Astrocyte (in vitro differentiated cells and primary cell): Measurements from ENCODE around the gene TOX3. TPM values are rescaled to one million over a fixed set of nuclear protein-coding genes. Genes with fewer than 3 reads are reported as not detected.

Source experiments
- DNase-seq: peaks from one replicate; pipeline ENCODE4 v3.0.0-alpha.2; 2010; ENCODE audit warnings: low read depth
- FAIRE-seq: peaks from 2 replicates; lab custom pipeline; 2011; peaks lifted over from hg19 to GRCh38; lab: Jason Lieb, UNC
- H2AFZ ChIP-seq: 2 replicates; pipeline ENCODE4 v1.6.0; 2012; ENCODE audit warnings: low read depth, low read length, inconsistent platforms
- H3K27ac ChIP-seq: 2 replicates; pipeline ENCODE4 v1.5.1; 2011; ENCODE audit warnings: low read depth, low read length, inconsistent platforms
- H3K27me3 ChIP-seq: 2 replicates; pipeline ENCODE4 v1.6.0; 2011; ENCODE audit warnings: low read length, inconsistent platforms; ENCODE audit not compliant: insufficient read depth
- H3K36me3 ChIP-seq: 2 replicates; pipeline ENCODE4 v1.5.1; 2011; ENCODE audit warnings: low read length, inconsistent platforms; ENCODE audit not compliant: insufficient read depth
- H3K4me1 ChIP-seq: 2 replicates; pipeline ENCODE4 v1.5.1; 2011; ENCODE audit warnings: low read length, inconsistent platforms; ENCODE audit not compliant: insufficient read depth
- H3K4me2 ChIP-seq: 2 replicates; pipeline ENCODE4 v1.6.0; 2012; ENCODE audit warnings: low read length, inconsistent platforms
- H3K4me3 ChIP-seq: 2 replicates; pipeline ENCODE4 v1.5.1; 2011; ENCODE audit warnings: low read depth, mild to moderate bottlenecking, low read length, inconsistent platforms; ENCODE audit not compliant: insufficient read depth
- H3K79me2 ChIP-seq: 2 replicates; pipeline ENCODE4 v1.6.0; 2012; ENCODE audit warnings: mild to moderate bottlenecking, low read length, inconsistent platforms; ENCODE audit not compliant: insufficient read depth
- H3K9ac ChIP-seq: 2 replicates; pipeline ENCODE4 v1.6.0; 2012; ENCODE audit warnings: mild to moderate bottlenecking, low read length, inconsistent platforms
- H3K9me3 ChIP-seq: 2 replicates; pipeline ENCODE4 v1.5.1; 2012; ENCODE audit warnings: low read depth, mild to moderate bottlenecking, low read length, inconsistent platforms; ENCODE audit not compliant: insufficient read depth
- H4K20me1 ChIP-seq: 2 replicates; pipeline ENCODE4 v1.6.0; 2012; ENCODE audit warnings: low read length, inconsistent platforms; ENCODE audit not compliant: insufficient read depth
- H3K27ac Mint-ChIP-seq: one replicate; pipeline ENCODE4 v1.8.0; 2021; ENCODE audit warnings: mild to moderate bottlenecking, mixed read lengths; ENCODE audit not compliant: unreplicated experiment
- H3K27me3 Mint-ChIP-seq: one replicate; pipeline ENCODE4 v1.8.0; 2021; ENCODE audit warnings: low read depth, mixed read lengths; ENCODE audit not compliant: unreplicated experiment
- H3K36me3 Mint-ChIP-seq: one replicate; pipeline ENCODE4 v1.8.0; 2021; ENCODE audit warnings: low read depth, mixed read lengths; ENCODE audit not compliant: unreplicated experiment
- H3K4me1 Mint-ChIP-seq: one replicate; pipeline ENCODE4 v1.8.0; 2021; ENCODE audit warnings: low read depth, mixed read lengths; ENCODE audit not compliant: unreplicated experiment
- H3K4me3 Mint-ChIP-seq: one replicate; pipeline ENCODE4 v1.8.0; 2021; ENCODE audit warnings: mild to moderate bottlenecking, moderate library complexity, mixed read lengths; ENCODE audit not compliant: unreplicated experiment
- H3K9me3 Mint-ChIP-seq: one replicate; pipeline ENCODE4 v1.8.0; 2021; ENCODE audit warnings: mild to moderate bottlenecking, mixed read lengths; ENCODE audit not compliant: unreplicated experiment
- CTCF ChIP-seq: IDR thresholded peaks from 2 replicates; pipeline ENCODE4 v1.5.1; 2011; ENCODE audit warnings: low read depth, mild to moderate bottlenecking, inconsistent platforms, low read length, moderate library complexity; ENCODE audit not compliant: insufficient read depth
- EZH2 ChIP-seq: IDR thresholded peaks from 2 replicates; pipeline ENCODE4 v1.6.1; 2012; ENCODE audit warnings: mild to moderate bottlenecking, low read length, inconsistent platforms; ENCODE audit not compliant: insufficient read depth
- total RNA-seq: library from RNA; stranded (reverse); gene quantifications from 2 replicates; pipeline ENCODE4 v1.2.1, GENCODE V29; 2021

TOX3 gene
- total RNA-seq, 1 donor from 2014 or later = 2.3 TPM

- Mint-ChIP-seq H3K4me1 (no peaks in the 10 kb centered on the region), H3K36me3 (no peaks in the 10 kb centered on the region), H3K9me3 (no peaks in the 10 kb centered on the region), H3K27ac (no peak overlapping the region), H3K27me3 (no peaks in the 10 kb centered on the region), H3K4me3 (no peak overlapping the region)
- Histone ChIP-seq H3K4me3 (no peak overlapping the region), H3K36me3 (no peaks in the 10 kb centered on the region), H3K4me1 (no peaks in the 10 kb centered on the region), H3K79me2 (no peaks in the 10 kb centered on the region), H3K27ac (no peak overlapping the region), H3K4me2 (no peak overlapping the region), H4K20me1 (no peaks in the 10 kb centered on the region), H2AFZ (no peak overlapping the region), H3K27me3 (no peaks in the 10 kb centered on the region), H3K9me3 (no peaks in the 10 kb centered on the region), H3K9ac (no peak overlapping the region)
- DNase-seq (no peak), FAIRE-seq (no peak)
- no peak for TF ChIP-seq EZH2
- no peak for TF ChIP-seq CTCF
Observed at GRCh38 chr16:52398021-52398420, 148.9 kb downstream of the TOX3 start.

GRCh38 chr16:52393448-52393847, 153.5 kb downstream of the TOX3 start:
- H3K9me3 Mint-ChIP-seq = no peaks in the 10 kb centered on the region
- Histone ChIP-seq H3K27ac (no peak overlapping the region), H3K79me2 (no peaks in the 10 kb centered on the region), H3K9me3 (no peaks in the 10 kb centered on the region), H4K20me1 (no peaks in the 10 kb centered on the region), H3K4me1 (no peaks in the 10 kb centered on the region), H3K4me2 (no peak overlapping the region), H2AFZ (no peak overlapping the region), H3K9ac (no peak overlapping the region), H3K27me3 (no peaks in the 10 kb centered on the region), H3K36me3 (no peaks in the 10 kb centered on the region), H3K4me3 (no peak overlapping the region)
- no peaks in the 10 kb centered on the region for H3K27me3 Mint-ChIP-seq
- FAIRE-seq (no peak), DNase-seq (no peak)
- H3K4me3 Mint-ChIP-seq = no peak overlapping the region
- no peaks in the 10 kb centered on the region for H3K36me3 Mint-ChIP-seq
- TF ChIP-seq CTCF = no peak
- H3K4me1 Mint-ChIP-seq = no peaks in the 10 kb centered on the region
- H3K27ac Mint-ChIP-seq = no peak overlapping the region

GRCh38 chr16:52389045-52389444, 157.9 kb downstream of the TOX3 start:
- peaks cover 2% of the 10 kb centered on the region for H3K4me1 Mint-ChIP-seq
- Histone ChIP-seq H3K4me2 (no peak overlapping the region), H2AFZ (no peak overlapping the region), H3K9me3 (no peaks in the 10 kb centered on the region), H3K27me3 (no peaks in the 10 kb centered on the region), H4K20me1 (no peaks in the 10 kb centered on the region), H3K79me2 (no peaks in the 10 kb centered on the region), H3K36me3 (no peaks in the 10 kb centered on the region), H3K9ac (no peak overlapping the region), H3K4me1 (no peaks in the 10 kb centered on the region), H3K27ac (no peak overlapping the region), H3K4me3 (no peak overlapping the region)
- no peak for TF ChIP-seq EZH2
- TF ChIP-seq CTCF = no peak
- FAIRE-seq = no peak
- no peak overlapping the region for H3K4me3 Mint-ChIP-seq
- H3K9me3 Mint-ChIP-seq = no peaks in the 10 kb centered on the region
- peaks cover 4% of the 10 kb centered on the region for H3K27me3 Mint-ChIP-seq
- H3K27ac Mint-ChIP-seq = peak overlapping the region; percentile 7
- no peak for DNase-seq
- no peaks in the 10 kb centered on the region for H3K36me3 Mint-ChIP-seq
